Measurements from ENCODE around the gene RAD51B. TPM values are rescaled to one million over a fixed set of nuclear protein-coding genes. Genes with fewer than 3 reads are reported as not detected.
"Not testable (repeated sequence)": the region's sequence is repeated elsewhere in the genome, so short reads cannot be mapped to it uniquely, and the experiment has no call there.

RAD51B gene
- total and polyA plus RNA-seq, 9 donors = 21.6 to 70.1 (median 35.1) TPM

DNA sequence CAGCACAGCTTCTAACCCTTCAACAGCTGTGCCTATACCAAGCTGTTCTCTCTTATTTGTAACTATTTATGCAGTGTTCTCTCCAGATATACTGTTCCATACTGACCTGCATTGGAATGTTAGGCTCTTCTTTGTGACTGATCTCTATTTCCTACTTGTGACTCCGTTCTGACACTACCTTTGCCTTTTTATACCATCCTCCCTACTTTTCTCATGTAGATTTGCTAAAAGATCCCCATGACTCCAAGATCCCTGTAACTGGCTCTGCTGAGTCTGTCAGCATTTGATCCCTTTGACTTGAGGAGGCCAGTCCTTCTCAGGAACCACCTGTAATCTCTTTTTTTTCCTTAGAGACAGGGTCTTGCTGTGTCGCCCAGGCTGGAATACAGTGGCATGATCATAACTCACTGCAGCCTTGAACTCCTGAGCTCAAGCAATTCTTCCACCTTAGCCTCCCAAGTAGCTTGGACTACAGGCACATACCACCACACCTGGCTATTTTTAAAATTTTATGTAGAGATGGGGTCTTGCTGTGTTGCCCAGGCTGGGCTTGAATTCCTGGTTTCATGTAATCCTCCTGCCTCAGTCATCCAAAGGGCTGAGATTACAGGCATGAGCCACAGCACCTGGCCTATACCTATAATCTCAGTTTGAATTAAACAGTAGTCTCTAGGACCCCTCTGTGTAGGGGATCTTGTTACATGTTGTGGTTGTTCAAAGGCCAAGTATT lies 605.0 kb downstream of the RAD51B start:
- H3K4me3 ChIP-seq = no peak overlapping the region
- H3K27me3 ChIP-seq = no peaks in the 10 kb centered on the region
- intact Hi-C loops (cut with DNase I) = no loop called here
- peaks cover 5% of the 10 kb centered on the region for H3K4me1 ChIP-seq (ENCODE audit: insufficient read depth)
- DNase-seq = no peak
- 50 to 97% (median 50%) methylated on average over 2 of the region's 2 CpGs for WGBS, 3 donors
- H3K27ac ChIP-seq = no peak overlapping the region
- TF ChIP-seq CTCF (IDR thresholded peaks at IDR 0.05) = no peak
- no peak for TF ChIP-seq POLR2A (IDR thresholded peaks at IDR 0.05)
- no peak for TF ChIP-seq EP300 (IDR thresholded peaks at IDR 0.05)
- H3K36me3 ChIP-seq = no peaks in the 10 kb centered on the region
- H3K9me3 ChIP-seq = no peaks in the 10 kb centered on the region

- intact Hi-C loops (cut with DNase I) = no loop called here
- Histone ChIP-seq H3K4me1 (ENCODE audit: insufficient read depth) (no peaks in the 10 kb centered on the region), H3K36me3 (no peaks in the 10 kb centered on the region), H3K9me3 (no peaks in the 10 kb centered on the region), H3K27ac (no peak overlapping the region), H3K27me3 (no peaks in the 10 kb centered on the region), H3K4me3 (no peak overlapping the region)
- TF ChIP-seq POLR2A (IDR thresholded peaks at IDR 0.05) (no peak), CTCF (IDR thresholded peaks at IDR 0.05) (no peak), EP300 (IDR thresholded peaks at IDR 0.05) (no peak)
- 93% methylated on average over 6 of the region's 6 CpGs for WGBS, 3 donors
- no peak for DNase-seq
These were observed 607.3 kb downstream of the RAD51B start for GRCh38 chr14:68426661-68427549.

GRCh38 chr14:68427550-68427890 lies 607.9 kb downstream of the RAD51B start:
- no peaks in the 10 kb centered on the region for H3K4me1 ChIP-seq (ENCODE audit: insufficient read depth)
- intact Hi-C loops (cut with DNase I) = no loop called here
- no peak for DNase-seq
- H3K4me3 ChIP-seq = no peak overlapping the region
- H3K27me3 ChIP-seq = no peaks in the 10 kb centered on the region
- H3K27ac ChIP-seq = no peak overlapping the region
- H3K9me3 ChIP-seq = no peaks in the 10 kb centered on the region
- H3K36me3 ChIP-seq = no peaks in the 10 kb centered on the region
- TF ChIP-seq CTCF (IDR thresholded peaks at IDR 0.05) (no peak), EP300 (IDR thresholded peaks at IDR 0.05) (no peak), POLR2A (IDR thresholded peaks at IDR 0.05) (no peak)

DNA sequence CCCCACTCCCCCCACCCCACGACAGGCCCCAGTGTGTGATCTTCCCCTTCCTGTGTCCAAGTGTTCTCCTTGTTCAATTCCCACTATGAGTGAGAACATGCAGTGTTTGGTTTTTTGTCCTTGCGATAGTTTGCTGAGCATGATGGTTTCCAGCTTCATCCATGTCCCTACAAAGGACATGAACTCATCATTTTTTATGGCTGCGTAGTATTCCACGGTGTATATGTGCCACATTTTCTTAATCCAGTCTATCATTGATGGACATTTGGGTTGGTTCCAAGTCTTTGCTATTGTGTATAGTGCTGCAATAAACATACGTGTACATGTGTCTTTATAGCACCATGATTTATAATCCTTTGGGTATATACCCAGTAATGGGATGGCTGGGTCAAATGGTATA lies 609.3 kb downstream of the RAD51B start:
- WGBS, 3 donors = 94 to 98% (median 97%) methylated on average over 5 of the region's 5 CpGs

DNA sequence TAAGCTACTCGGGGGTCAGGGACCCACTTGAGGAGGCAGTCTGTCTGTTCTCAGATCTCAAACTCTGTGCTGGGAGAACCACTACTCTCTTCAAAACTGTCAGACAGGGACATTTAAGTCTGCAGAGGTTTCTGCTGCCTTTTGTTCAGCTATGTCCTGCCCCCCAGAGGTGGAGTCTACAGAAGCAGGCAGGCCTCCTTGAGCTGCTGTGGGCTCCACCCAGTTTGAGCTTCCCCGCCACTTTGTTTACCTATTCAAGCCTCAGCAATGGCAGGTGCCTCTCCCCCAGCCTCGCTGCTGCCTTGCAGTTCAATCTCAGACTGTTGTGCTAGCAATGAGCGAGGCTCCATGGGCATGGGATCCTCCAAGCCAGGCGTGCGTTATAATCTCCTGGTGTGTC lies 614.6 kb downstream of the RAD51B start:
- H3K9me3 ChIP-seq; H3K36me3 ChIP-seq; H3K4me1 ChIP-seq (ENCODE audit: insufficient read depth); H3K27ac ChIP-seq; intact Hi-C loops (cut with DNase I); DNase-seq; H3K27me3 ChIP-seq; H3K4me3 ChIP-seq: not testable (repeated sequence)
- 93 to 98% (median 95%) methylated on average over 6 of the region's 6 CpGs for WGBS, 3 donors

More for the DNA sequence above, 609.3 kb downstream of the RAD51B start:
- H3K9me3 ChIP-seq; H3K27me3 ChIP-seq; DNase-seq; H3K4me3 ChIP-seq; H3K4me1 ChIP-seq (ENCODE audit: insufficient read depth); H3K36me3 ChIP-seq; H3K27ac ChIP-seq; intact Hi-C loops (cut with DNase I): not testable (repeated sequence)

- H3K9me3 ChIP-seq; H3K36me3 ChIP-seq; H3K4me3 ChIP-seq; H3K27me3 ChIP-seq; H3K27ac ChIP-seq; DNase-seq; H3K4me1 ChIP-seq (ENCODE audit: insufficient read depth); intact Hi-C loops (cut with DNase I): not testable (repeated sequence)
These were observed 616.1 kb downstream of the RAD51B start for GRCh38 chr14:68435631-68436030.

Data from ovary (tissue), 9 donors.